Fibroblast of upper back skin (primary cell): ENCODE measurements around the gene GUK1.
"Not testable (repeated sequence)": the region's sequence is repeated elsewhere in the genome, so short reads cannot be mapped to it uniquely, and the experiment has no call there.

Experiments used
- DNase-seq: peaks from one replicate; pipeline ENCODE4 v3.0.0-alpha.2; 2013

The GUK1 gene

DNA sequence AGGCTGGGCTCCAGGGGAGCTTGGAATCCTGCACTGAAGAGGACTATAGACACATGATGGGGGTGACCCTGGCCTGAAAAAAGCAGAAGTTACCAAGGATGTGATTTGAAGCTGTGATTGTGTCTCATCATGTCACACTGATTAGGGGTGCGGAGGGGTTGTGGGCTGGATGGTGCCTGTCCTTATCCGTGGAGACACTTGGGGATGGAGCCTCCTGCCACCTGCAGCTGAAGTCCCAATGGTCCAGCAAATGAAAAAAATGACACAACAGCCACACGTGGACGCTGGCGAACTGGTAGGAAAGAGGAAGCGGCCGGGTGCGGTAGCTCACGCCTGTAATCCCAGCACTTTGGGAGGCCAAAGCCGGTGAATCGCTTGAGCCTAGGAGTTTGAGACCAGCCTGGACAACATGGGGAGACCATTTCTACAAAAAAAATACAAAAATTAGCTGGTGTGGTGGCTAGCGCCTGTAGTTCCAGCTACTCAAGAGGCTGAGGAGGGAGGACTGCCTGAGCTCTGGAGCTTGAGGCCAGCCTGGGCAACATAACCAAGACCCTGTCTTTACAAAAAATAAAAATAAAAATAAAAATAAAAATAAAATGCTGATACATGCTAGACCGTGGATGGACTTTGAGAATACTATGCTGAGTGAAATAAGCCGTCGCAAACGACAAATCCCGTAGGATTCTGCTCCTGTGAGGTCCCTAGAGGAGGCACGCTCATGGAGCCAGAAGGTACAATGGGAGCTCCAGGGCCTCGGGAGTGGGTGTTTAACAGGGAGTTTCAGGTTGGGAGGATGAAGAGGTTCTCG is 24.7 kb downstream of the GUK1 start:
- DNase-seq: no peak

DNA sequence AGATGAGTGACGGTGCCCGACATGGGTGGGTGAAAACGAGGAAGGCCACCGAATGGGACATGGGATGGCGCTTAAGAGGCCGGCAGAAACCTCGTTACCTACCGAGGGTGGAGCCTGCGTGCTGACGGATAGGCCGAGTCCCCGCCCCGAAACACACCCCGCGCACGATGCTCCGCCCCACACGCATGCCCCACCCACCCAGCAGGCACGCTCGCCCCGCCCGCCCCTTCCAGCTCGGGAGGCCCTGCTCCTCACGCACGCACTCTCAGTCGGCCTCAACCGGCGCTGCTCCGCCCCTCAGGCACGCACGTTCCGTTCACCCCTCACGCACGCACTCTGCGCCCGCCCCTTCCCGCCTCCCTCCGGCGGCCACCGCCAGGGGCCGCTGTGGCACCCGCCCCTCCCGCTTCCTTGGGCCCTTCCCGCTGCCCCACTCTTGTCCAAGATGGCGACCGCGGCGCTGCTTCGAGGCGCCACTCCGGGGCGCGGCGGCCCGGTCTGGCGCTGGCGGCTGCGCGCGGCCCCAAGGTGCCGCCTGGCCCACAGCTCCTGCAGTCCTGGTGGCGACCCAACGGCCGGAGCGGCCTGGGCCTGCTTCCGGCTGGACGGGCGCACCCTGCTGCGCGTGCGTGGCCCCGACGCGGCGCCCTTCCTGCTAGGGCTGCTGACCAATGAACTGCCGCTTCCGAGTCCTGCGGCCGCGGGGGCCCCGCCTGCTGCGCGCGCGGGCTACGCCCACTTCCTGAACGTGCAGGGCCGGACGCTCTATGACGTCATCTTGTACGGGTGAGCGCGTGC is 25.5 kb downstream of the GUK1 start, which contains the start of gene IBA57:
Gene IBA57 (plus strand): TSS at position 433 of the 798 bp plus-strand sequence. CDS start 13 bp downstream, at position 446.
- DNase-seq: peak; percentile 99

DNA sequence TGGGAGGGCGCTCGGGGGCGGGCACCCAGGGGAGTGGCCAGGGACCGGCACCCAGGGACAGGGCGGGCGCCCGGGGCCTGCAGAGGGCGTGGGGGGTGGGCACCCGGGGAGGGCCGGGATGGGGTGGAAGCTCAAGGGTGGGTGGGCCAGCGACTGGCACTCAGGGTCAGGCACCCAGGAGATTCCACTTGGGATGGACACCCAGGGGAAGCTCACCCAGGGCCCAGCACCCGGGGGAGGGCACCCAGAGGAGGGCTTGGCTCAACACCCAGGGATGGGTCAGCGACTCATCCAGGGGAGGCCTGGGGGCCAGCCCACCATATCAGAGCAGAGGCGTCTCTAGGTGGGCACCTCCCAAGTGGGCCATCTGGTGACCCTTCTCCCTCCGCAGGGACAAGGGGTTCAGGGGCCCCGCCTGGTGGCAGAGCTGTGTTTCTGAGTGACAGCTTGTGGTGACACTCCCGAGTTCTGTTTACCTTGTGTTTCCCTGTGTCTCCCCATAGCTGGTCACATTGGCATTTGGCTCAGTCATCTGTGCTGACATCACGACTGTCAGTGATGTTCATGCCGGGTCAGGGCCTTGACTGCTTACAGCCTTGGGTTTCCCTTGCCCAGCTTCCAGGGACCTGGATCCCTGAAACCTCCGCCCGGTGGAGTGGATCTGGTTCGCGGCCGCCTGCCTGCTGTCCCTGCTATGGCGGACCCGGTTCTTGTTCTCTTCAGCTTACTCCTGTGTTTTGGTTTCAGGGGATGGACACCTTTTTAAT is 26.3 kb downstream of the GUK1 start:
- peak; percentile 30 for DNase-seq

DNA sequence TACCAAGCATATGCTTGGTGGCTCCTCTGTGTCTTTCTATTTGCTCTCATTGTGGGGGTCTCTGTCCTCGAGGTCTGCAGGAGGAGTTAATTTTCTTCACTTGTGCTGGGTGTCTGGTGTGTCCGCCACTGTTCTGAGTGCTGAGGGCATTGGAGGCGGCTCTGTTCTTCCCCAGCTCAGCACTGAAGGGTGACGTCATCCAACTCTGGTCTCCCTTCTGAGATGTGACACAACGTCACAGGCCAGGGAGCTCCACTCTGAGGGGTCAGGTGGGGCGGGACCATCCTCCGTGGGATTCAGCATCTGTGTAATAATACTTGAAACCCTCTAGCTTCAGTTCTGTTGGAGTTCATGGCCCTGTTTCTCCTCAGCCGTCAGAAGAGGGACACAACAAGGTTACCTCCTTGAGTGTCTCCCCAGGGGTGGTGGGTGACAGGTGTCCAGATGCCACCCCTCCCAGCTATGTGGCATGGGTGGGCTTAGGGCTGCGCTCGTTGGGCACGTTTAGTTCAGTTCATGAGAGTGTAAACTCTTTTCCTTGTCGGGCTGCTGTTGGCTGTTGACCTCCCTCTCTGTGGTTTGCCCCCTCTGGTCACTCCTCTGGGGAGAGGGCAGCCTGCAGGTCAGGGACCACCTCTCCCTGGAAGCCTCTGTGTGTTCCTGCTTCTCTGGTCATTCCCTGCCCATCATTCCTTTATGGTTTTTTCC is 28.6 kb downstream of the GUK1 start:
- no peak for DNase-seq

DNA sequence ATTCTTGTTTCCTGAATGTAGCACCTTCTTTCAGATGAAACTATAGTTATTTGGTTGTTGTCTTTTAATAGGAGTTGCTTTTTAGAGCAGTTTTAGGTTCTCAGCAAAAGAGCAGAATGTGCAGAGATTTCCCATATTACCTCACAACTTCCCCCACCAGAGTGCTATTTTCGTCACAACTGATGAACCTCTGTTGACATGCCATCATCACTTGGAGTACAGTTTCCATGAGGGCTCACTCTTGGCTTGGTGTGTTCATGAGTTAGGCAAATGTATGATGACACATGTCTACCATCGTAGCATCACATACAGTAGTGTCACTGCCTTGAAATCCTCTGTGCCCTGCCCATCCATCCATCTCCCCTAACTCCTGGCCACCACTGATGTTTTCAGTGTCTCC is 29.3 kb downstream of the GUK1 start:
- DNase-seq: no peak

DNA sequence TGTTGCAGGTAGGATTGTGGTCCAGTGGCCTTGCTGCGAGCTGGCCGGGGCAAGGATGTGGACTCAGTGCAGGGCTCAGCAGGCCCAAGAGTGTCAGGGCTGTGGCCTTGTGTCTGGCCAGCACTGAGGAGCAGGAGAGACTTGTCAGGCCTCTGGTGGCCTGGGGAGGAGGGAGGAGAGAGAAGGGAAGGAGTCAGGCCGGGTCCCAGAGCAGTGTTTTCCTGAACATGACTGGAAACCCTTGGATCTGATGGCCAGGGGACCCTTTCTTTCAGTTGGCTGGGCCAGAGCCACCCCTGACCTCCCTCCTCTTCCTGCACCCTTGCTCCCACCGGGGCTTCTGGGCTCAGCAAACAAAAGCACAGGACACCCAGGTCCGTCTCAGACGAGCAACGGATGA is 30.6 kb downstream of the GUK1 start:
- no peak for DNase-seq

DNA sequence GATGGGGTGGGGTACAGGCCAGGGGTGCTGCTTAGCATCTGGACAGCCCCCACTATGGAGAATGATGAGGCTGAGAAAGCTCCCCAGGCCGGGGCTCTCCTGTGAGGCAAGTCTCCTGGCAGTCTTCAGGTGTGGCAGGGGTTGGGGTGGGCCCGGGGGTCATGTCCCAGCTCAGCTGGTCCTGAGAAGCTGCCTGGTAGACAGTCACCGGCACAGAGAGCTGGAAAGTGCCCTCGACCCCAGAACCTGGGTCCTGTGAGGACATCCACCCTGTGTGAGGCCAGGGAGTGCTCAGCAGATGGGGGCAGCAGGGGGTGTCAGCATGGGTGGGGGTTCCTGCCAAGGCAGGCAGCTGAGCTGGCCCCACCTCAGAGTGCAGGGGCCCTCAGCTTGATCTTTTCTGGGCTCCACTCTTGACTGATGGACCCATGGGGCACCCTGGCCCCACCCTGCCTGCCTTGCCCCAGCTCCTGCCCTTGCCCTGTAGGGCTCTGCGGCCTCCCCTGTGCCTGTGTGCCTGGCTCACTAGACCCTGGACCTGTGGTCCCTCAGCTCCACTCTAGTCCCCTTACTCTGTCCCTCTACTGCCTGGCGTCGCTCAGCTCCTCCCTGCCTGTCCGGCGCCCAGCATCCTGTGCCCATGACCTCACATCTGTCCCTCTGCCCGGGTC is 31.3 kb downstream of the GUK1 start:
- DNase-seq: no peak

DNA sequence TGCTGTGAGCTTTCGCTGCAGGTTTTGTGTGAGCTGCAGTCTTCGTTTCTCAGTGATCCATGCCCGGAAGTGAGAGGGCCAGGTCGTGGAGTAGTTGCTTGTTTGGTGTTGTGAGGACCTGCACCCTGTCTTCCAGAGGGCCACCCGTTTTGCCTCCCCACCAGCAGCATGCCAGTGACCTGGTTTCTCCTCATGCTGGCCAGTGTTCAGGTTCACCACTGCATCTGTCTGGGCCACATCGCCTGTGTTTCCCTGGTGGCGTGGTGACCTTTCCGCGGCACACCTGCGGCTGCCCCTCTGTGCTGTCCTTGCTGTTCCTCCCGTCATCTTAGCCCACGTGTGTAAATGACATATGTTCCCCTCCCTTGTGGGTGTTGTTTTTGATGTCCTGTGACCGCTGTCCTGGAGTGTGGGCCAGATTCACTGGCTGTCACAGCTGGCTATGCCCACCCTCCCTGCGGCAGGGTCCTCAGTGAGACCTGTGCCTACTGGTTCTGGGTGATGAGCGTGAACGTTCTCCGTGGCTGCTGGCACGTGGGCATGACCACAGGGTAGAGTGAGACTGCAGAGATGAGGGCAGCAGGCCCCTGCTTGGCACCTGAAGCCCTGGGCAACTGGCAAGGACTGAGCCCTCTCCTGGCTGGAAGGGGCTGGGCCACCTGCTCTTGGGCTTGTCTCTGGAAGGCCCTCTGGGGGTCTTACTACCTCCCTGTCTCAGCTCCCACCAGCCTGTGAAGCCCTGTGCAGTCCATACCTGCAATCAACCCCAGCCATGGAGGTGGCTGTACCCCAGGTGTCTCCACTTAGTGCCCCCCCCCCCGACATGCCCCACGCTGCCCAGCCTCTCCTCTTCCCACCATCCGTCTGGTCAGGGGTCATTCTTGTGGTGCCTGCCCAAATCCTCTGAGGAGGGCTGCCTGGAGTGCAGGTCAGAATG is 32.8 kb downstream of the GUK1 start:
- DNase-seq: no peak

DNA sequence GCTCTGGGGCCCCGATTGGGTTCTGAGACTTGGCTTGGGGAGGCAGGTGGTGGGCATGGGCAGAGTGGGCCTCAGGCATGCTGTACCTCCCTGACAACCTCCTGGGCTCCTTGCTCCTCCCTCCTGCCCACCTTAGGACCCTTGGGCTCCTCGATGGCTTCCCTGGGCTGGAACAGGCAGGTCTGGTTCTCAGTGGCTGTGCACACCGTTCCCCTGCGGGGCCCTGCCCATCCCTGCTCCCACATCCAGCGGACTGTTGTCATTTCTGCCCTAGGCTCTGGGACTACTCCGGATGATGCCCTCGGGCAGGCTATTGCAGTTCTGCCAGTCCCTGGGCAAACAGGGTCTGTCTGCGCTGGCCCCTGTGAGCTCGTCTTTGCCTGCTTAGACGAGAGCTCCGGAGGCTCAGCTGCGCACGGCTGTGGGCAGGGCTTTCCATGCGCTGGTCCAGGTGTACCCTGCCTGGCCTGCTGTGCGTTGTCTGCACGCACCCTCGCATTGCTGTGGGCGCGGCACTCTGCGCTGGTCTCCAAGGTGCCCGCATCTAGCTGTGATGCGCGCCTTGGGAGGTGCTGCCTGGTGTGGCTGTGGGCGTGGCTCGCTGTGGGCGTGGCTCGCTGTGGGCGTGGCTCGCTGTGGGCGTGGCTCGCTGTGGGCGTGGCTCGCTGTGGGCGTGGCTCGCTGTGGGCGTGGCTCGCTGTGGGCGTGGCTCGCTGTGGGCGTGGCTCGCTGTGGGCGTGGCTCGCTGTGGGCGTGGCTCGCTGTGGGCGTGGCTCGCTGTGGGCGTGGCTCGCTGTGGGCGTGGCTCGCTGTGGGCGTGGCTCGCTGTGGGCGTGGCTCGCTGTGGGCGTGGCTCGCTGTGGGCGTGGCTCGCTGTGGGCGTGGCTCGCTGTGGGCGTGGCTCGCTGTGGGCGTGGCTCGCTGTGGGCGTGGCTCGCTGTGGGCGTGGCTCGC is 33.7 kb downstream of the GUK1 start:
- DNase-seq: not testable (repeated sequence)

DNA sequence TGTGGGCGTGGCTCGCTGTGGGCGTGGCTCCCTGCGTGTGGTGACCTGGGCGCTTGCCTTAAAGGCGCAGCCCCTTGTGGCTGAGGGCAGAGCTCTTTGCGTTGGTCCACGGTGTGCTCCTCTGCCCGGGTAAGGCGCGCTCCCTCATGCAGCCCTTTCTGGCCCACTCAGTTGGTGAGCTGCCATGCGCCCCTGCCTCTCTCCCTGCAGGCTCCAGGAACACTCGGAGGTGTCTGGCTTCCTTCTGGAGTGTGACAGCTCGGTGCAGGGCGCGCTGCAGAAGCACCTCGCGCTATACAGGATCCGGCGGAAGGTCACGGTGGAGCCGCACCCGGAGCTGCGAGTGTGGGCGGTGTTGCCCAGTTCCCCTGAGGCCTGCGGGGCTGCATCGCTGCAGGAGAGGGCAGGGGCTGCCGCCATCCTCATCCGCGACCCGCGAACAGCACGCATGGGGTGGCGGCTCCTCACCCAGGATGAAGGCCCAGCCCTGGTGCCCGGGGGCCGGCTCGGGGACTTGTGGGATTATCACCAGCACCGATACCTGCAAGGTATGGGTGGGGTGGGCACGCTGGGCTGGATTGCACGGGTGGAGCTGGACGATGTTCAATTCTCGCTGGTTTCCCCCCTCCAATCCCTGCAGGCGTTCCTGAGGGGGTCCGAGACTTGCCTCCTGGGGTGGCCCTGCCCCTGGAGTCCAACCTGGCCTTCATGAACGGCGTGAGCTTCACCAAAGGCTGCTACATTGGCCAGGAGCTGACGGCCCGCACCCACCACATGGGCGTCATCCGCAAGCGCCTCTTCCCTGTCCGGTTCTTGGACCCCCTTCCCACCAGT is 34.6 kb downstream of the GUK1 start:
- DNase-seq: no peak

DNA sequence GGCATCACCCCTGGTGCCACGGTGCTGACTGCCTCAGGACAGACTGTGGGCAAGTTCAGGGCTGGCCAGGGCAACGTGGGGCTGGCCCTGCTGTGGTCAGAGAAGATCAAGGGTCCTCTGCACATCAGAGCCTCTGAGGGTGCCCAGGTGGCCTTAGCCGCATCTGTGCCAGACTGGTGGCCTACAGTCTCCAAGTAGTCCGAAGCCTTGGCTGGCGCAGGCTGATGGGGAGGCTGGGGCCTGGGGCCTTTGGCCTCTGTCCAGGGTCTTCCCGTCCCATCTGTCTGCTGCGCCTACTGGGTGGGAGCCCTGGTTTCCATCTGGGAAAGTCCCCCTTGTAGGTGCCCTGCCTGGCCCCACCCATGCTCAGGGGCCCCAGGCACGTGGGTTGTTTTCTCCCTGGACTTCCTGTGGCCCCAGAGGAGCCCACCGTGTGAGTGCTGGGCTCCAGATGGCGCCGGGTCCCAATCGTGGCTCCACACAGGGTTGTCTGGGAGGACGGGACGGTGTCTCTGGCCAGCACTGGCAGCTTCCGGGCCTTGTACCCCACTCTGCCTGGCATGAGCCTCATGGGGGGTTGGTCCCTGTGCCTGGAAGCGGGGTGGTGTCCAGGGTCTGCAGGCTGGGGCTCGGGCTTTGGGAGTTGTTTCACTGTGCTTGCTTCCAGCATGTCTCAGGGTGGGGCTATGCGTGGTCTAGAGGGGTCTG is 35.4 kb downstream of the GUK1 start:
- no peak for DNase-seq

DNA sequence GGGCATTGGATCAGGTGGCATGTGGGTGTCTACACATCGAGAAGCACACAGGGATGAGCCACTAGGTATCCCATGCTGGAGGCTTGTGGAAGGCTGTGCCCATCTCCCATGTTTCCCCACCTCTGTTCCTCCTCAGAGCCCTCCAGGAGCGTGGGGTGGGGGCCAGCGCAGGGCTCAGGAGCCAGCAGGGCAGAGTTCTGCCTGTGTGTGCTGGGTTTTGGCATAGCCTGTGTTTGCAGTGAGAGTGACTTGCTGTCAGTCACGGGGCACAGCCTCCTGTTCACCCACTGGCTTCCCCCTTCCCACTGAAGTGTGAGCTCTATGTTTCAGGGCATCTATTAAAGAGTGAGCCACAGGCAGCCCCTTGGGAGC is 35.9 kb downstream of the GUK1 start:
- no peak for DNase-seq

DNA sequence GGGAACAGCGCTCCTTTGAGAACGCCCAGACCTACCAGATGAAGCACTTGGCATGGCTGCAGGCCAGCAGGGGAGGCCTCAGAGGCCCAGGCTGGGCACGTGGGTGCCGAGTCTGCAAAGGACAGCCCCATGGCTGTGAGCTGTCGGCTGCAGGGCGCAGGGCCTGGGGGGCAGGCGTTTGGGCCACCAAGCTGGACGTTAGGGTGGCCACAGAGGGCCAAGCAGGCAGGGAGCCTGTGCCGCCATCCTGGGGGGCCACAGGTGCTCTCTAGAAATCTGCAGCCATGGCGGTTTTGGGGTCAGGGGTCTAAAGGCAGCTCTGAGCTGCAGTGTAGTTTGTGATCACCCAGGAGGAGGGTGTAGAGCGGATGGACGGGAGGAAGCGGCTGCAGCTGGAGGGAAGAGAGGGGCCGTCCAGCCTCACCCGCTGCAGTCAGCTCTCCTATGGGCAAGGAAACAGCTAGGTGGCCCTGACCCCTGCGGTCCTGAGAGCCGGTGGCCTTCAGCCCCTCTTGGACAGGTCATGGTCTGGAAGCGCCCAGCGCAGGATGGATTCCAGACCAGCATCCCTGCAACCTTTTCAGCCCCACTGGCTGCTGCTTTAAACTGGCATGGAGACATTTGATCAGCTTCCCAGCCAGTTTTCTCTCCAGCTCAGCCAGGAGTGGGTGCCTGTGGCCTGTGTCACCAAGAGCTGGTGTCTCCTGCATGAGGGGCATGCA is 36.5 kb downstream of the GUK1 start:
- no peak for DNase-seq

DNA sequence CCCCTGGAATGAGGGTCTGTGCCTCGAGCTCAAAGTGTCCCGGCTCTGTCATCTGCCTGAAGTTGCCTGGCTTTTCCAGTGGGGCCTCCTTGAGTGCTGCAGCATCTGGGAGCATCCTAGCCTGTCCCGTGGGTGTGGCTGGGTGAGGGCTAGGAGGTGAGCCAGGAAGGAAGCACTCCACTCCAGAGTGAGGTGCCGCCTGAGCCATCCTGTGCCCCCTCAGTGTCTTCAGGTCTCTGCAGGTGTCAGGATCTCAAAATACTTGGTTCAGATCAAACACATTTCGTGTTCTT is 37.0 kb downstream of the GUK1 start:
- no peak for DNase-seq

DNA sequence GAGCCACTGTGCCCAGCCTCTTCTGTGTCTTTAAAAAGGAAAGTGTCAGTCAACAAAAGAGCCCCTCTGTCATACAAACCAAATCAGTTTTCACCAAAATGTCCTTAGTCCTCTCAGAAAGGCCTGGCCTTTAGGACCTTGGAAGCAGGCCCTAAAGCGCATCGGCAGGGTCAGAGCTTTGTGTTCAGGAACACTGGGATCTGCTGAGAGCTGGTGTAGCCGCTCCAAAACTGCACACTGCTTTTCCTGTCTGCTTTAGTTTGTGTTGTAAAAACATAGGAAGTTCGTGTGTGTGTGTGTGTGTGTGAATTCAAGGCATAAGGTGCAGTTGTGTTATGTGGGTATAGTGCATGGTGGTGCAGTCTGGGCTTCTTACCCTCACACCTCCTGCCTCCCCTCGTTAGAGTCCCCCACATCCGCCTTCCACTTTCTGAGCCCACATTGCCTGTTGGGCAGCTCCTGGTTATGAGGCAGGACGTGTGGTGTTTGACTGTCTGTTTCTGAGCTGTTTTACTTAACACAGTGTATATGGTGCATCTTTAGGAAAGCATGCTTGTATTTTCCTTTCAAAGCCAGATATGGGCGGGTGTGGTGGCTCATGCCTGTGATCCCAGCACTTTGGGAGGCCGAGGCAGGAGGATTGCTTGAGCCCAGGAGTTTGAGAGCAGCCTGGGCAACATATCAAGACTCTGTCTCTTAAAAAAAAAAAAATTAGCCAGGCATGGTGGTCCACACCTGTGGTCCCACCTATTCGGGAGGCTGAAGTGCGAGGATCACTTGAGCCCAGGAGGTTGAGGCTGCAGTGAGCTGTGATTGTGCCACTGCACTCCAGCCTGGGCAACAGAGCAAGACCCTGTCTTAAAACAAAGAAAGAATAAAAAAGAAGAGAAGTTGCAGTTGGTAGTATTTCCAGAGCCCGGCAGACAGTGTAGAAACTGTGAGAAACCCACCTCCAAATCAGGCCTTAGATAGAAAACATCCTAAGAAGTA is 37.9 kb downstream of the GUK1 start:
- no peak for DNase-seq
